Nephron progenitor cell (in vitro differentiated cells): ENCODE results near the gene MTFMT.

ENCODE experiments used
- DNase-seq: peaks from one replicate; pipeline ENCODE4 v3.0.0; 2021
- H3K27ac Mint-ChIP-seq: 2 replicates; pipeline ENCODE4 v1.8.0; 2021; ENCODE audit warnings: mild to moderate bottlenecking, moderate library complexity, mixed read lengths
- H3K27me3 Mint-ChIP-seq: 2 replicates; pipeline ENCODE4 v1.8.0; 2021; ENCODE audit warnings: mild to moderate bottlenecking, low read depth, mixed read lengths; ENCODE audit not compliant: poor library complexity
- H3K36me3 Mint-ChIP-seq: 2 replicates; pipeline ENCODE4 v1.8.0; 2021; ENCODE audit warnings: low read depth, mixed read lengths
- H3K4me1 Mint-ChIP-seq: 2 replicates; pipeline ENCODE4 v1.8.0; 2021; ENCODE audit warnings: mixed read lengths
- H3K4me3 Mint-ChIP-seq: 2 replicates; pipeline ENCODE4 v1.8.0; 2021; ENCODE audit warnings: mild to moderate bottlenecking, moderate library complexity, mixed read lengths
- H3K9me3 Mint-ChIP-seq: 2 replicates; pipeline ENCODE4 v1.8.0; 2021; ENCODE audit warnings: mild to moderate bottlenecking, moderate library complexity, mixed read lengths
- CTCF ChIP-seq: fragments of 200-600 bp; sonication (generic); IDR thresholded peaks from 2 replicates; pipeline ENCODE4 v1.5.0; 2021; ENCODE audit warnings: antibody characterized with exemption

Gene MTFMT

GRCh38 chr15:65057549-65057940 lies 28.1 kb upstream of the MTFMT start:
- H3K4me3 Mint-ChIP-seq: no peak overlapping the region
- no peak for TF ChIP-seq CTCF
- H3K9me3 Mint-ChIP-seq: no peaks in the 10 kb centered on the region
- H3K4me1 Mint-ChIP-seq: peaks cover 43% of the 10 kb centered on the region
- H3K36me3 Mint-ChIP-seq: peaks cover 44% of the 10 kb centered on the region
- DNase-seq: no peak
- peak overlapping the region; percentile 88 for H3K27ac Mint-ChIP-seq
- H3K27me3 Mint-ChIP-seq: peaks cover 6% of the 10 kb centered on the region

GRCh38 chr15:65056868-65057548 lies 27.6 kb upstream of the MTFMT start:
- Mint-ChIP-seq H3K36me3 (peaks cover 39% of the 10 kb centered on the region), H3K9me3 (no peaks in the 10 kb centered on the region), H3K4me3 (peak overlapping the region; percentile 6), H3K27ac (peak overlapping the region; percentile 88), H3K27me3 (peaks cover 3% of the 10 kb centered on the region), H3K4me1 (peaks cover 42% of the 10 kb centered on the region)
- DNase-seq: peak; percentile 33
- TF ChIP-seq CTCF: no peak

GRCh38 chr15:65056106-65056505 lies 26.7 kb upstream of the MTFMT start:
- no peaks in the 10 kb centered on the region for H3K9me3 Mint-ChIP-seq
- H3K27me3 Mint-ChIP-seq: peaks cover 3% of the 10 kb centered on the region
- H3K4me3 Mint-ChIP-seq: no peak overlapping the region
- no peak overlapping the region for H3K27ac Mint-ChIP-seq
- no peak for TF ChIP-seq CTCF
- no peak for DNase-seq
- H3K36me3 Mint-ChIP-seq: peaks cover 33% of the 10 kb centered on the region
- H3K4me1 Mint-ChIP-seq: peaks cover 46% of the 10 kb centered on the region

- peaks cover 25% of the 10 kb centered on the region for H3K36me3 Mint-ChIP-seq
- H3K4me1 Mint-ChIP-seq: peaks cover 48% of the 10 kb centered on the region
- TF ChIP-seq CTCF: no peak
- no peak overlapping the region for H3K4me3 Mint-ChIP-seq
- no peak for DNase-seq
- no peak overlapping the region for H3K27ac Mint-ChIP-seq
- no peaks in the 10 kb centered on the region for H3K9me3 Mint-ChIP-seq
- peaks cover 3% of the 10 kb centered on the region for H3K27me3 Mint-ChIP-seq
These were observed 25.9 kb upstream of the MTFMT start for GRCh38 chr15:65055201-65055870.

GRCh38 chr15:65054333-65055200 lies 25.1 kb upstream of the MTFMT start:
- Mint-ChIP-seq H3K27me3 (peaks cover 10% of the 10 kb centered on the region), H3K4me3 (no peak overlapping the region), H3K36me3 (peaks cover 20% of the 10 kb centered on the region), H3K4me1 (peaks cover 55% of the 10 kb centered on the region), H3K9me3 (no peaks in the 10 kb centered on the region), H3K27ac (no peak overlapping the region)
- TF ChIP-seq CTCF: peak; percentile 88
- DNase-seq: peak; percentile 84
